Astrocyte (in vitro differentiated cells and primary cell): ENCODE measurements around the gene ANKHD1.

Source experiments
- EZH2 ChIP-seq: IDR thresholded peaks from 2 replicates; pipeline ENCODE4 v1.6.1; 2012; ENCODE audit warnings: mild to moderate bottlenecking, low read length, inconsistent platforms; ENCODE audit not compliant: insufficient read depth
- TF ChIP-seq, protein P1 (sequence below): IDR thresholded peaks from 2 replicates; pipeline ENCODE4 v1.5.1; 2011; ENCODE audit warnings: low read depth, mild to moderate bottlenecking, inconsistent platforms, low read length, moderate library complexity; ENCODE audit not compliant: insufficient read depth

DNA sequence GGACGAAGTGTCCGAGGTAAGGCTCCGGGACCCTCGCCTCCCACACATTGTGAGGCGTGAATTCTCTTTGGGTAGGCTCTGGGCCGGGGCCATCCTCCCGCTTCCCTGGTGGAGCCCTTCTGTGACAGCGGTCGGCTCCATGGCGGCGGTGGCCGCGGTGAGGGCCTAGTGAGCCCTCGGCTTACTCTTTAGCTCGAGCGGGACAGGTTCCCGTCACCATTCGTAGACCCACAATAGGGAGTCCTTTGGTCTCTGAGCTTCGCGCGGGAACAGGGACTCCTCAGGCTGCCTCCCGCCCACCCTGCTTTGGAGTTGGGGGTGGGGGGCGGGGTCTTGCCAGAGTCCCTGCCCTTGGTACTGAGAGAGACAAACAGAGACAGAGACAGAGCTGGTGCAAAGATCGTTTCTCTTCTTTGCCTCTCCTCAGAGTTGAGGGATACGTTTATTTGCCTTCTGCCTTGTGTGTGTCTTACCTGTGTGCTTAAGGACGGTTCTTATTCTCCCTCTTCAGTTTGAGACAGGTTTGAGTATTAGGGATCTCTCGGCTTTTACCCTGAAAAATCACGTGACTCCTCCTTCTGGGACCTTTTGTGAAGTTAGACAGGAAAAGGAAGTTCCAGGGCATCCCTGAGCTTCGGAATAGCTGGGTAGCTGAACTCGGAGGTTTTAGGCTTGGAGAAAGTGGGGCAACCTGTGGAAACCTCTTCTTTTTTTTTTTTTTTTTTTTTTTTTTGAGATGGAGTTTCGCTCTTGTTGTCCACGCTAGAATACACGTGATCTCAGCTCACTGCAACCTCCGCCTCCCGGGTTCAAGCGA lies 833 bp downstream of the ANKHD1 start:
- TF ChIP-seq EZH2, result no peak
- TF ChIP-seq, protein P1, sequence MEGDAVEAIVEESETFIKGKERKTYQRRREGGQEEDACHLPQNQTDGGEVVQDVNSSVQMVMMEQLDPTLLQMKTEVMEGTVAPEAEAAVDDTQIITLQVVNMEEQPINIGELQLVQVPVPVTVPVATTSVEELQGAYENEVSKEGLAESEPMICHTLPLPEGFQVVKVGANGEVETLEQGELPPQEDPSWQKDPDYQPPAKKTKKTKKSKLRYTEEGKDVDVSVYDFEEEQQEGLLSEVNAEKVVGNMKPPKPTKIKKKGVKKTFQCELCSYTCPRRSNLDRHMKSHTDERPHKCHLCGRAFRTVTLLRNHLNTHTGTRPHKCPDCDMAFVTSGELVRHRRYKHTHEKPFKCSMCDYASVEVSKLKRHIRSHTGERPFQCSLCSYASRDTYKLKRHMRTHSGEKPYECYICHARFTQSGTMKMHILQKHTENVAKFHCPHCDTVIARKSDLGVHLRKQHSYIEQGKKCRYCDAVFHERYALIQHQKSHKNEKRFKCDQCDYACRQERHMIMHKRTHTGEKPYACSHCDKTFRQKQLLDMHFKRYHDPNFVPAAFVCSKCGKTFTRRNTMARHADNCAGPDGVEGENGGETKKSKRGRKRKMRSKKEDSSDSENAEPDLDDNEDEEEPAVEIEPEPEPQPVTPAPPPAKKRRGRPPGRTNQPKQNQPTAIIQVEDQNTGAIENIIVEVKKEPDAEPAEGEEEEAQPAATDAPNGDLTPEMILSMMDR, result no peak
